ENCODE measurements around the gene JARID2.

DNA sequence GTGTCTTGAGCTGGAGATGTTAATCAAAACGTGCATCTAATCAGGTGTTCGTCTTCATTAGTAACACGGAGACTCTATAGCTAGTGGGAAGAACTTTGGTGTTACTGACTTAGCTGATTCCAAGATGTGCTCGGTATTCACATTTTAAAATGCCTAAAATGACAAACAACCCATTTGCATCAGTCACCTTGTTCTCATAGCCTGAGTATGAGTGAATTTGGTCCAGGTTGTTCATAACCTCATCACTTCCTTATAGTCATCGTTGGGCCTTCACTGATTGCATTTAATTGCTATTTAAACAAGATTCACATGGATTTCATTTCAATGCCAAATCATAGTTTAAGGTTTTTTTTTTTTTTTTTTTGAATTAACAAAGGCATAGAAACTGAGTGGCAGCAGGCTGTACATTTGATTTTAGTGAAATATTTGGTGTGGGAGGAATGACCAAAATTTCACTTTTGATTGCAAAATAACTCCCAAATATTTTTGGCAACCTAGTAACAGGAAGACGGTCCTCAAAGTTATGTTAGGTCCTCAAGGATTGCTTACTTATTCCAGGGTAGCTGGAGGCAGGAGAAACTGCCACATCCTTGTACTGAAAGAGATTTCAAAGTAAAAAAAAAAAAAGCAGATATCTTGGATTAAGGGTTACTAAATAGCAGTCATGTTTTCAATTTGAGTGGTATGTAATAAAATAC, 104.7 kb downstream of the JARID2 start:
- TF ChIP-seq, protein P1, sequence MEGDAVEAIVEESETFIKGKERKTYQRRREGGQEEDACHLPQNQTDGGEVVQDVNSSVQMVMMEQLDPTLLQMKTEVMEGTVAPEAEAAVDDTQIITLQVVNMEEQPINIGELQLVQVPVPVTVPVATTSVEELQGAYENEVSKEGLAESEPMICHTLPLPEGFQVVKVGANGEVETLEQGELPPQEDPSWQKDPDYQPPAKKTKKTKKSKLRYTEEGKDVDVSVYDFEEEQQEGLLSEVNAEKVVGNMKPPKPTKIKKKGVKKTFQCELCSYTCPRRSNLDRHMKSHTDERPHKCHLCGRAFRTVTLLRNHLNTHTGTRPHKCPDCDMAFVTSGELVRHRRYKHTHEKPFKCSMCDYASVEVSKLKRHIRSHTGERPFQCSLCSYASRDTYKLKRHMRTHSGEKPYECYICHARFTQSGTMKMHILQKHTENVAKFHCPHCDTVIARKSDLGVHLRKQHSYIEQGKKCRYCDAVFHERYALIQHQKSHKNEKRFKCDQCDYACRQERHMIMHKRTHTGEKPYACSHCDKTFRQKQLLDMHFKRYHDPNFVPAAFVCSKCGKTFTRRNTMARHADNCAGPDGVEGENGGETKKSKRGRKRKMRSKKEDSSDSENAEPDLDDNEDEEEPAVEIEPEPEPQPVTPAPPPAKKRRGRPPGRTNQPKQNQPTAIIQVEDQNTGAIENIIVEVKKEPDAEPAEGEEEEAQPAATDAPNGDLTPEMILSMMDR (IDR thresholded peaks at IDR 0.05; ENCODE audit: low read length), result no peak
- TF ChIP-seq EZH2 (IDR thresholded peaks at IDR 0.05; ENCODE audit: borderline replicate concordance, low read length), result no peak

Data from OCI-LY1 (cell line).